ENCODE results near the gene GALR3. TPM values are rescaled to one million over a fixed set of nuclear protein-coding genes. Genes with fewer than 3 reads are reported as not detected.

GALR3 gene
- polyA plus RNA-seq, 1 experiment = not detected

DNA sequence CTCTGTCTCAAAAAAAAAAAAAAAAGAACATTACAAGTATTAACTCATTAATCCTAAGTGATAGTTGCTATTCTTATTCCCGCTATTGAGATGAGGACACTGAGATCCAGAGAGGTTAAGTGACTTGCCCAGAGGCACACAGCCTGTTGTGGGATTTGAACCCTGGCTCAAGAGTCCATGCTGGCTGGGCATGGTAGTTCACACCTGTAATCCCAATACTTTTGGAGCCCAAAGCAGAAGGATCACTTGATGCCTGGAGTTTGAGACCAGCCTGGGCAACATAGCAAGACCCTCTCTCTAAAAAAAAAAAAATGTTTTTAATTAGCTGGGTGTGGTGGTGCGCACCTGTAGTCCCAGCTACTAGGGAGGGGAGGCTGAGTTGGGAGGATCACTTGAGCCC is 11.3 kb upstream of the GALR3 start:
- H3K4me3 ChIP-seq (ENCODE audit: low read depth, low read length) = no peak overlapping the region
- DNase-seq (ENCODE audit: low read depth, low spot score) = no peak
- no peaks in the 10 kb centered on the region for H3K27me3 ChIP-seq (ENCODE audit: control insufficient read depth, insufficient read depth, low read length)
- no peak overlapping the region for H3K27ac ChIP-seq (ENCODE audit: low read depth, low read length)
- no peaks in the 10 kb centered on the region; the same call in 1 of the 2 replicates for H3K9me3 ChIP-seq (ENCODE audit: control insufficient read depth, insufficient read depth, low read length)
- TF ChIP-seq, protein P1, sequence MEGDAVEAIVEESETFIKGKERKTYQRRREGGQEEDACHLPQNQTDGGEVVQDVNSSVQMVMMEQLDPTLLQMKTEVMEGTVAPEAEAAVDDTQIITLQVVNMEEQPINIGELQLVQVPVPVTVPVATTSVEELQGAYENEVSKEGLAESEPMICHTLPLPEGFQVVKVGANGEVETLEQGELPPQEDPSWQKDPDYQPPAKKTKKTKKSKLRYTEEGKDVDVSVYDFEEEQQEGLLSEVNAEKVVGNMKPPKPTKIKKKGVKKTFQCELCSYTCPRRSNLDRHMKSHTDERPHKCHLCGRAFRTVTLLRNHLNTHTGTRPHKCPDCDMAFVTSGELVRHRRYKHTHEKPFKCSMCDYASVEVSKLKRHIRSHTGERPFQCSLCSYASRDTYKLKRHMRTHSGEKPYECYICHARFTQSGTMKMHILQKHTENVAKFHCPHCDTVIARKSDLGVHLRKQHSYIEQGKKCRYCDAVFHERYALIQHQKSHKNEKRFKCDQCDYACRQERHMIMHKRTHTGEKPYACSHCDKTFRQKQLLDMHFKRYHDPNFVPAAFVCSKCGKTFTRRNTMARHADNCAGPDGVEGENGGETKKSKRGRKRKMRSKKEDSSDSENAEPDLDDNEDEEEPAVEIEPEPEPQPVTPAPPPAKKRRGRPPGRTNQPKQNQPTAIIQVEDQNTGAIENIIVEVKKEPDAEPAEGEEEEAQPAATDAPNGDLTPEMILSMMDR (IDR thresholded peaks at IDR 0.05; ENCODE audit: low read depth, low read length) = no peak
- ChIA-PET CTCF (no interaction called here), POLR2A (no interaction called here)

DNA sequence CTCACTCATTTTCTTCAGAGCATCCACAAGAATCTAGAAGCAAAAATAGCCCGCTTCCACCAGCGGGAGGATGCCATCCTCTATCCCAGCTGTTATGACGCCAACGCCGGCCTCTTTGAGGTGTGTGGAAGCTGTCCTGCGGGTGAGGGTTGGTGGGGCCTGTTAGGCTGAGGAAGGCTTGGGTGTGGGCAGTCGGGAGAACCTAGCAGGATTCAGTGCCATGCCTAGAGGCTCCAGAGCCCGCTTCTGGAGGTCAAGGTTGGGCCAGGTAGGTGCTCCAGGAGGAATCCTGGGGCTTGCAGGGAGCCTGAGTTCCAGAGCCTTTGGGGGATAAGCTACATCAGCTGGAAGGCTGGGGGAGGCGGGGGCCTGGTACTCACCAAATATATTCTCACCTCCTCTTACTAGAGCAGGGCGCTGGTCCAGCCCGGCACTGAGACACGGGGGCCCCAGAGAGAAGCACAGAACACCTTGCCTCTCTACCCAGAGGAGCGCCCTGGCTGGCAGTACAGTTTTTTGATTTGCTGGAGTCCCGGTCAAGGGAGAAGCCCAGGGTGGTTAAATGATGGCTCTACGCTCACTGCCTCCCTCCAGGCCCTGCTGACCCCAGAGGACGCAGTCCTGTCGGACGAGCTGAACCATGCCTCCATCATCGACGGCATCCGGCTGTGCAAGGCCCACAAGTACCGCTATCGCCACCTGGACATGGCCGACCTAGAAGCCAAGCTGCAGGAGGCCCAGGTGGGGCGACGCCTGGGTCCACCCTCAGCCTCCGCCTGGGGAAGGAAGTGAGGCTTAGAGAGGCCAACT is 10.1 kb upstream of the GALR3 start:
- ChIA-PET POLR2A (no interaction called here), CTCF (interaction anchor here (0.5 kb wide), 1 partner anchor 205 kb away, joined by 4 read pairs; no protein-coding TSS in a partner anchor)
- no peak overlapping the region for H3K27ac ChIP-seq (ENCODE audit: low read depth, low read length)
- H3K9me3 ChIP-seq (ENCODE audit: control insufficient read depth, insufficient read depth, low read length) = no peaks in the 10 kb centered on the region; the same call in 1 of the 2 replicates
- no peaks in the 10 kb centered on the region for H3K27me3 ChIP-seq (ENCODE audit: control insufficient read depth, insufficient read depth, low read length)
- TF ChIP-seq, protein P1 (IDR thresholded peaks at IDR 0.05; ENCODE audit: low read depth, low read length) = no peak
- no peak for DNase-seq (ENCODE audit: low read depth, low spot score)
- H3K4me3 ChIP-seq (ENCODE audit: low read depth, low read length) = no peak overlapping the region

DNA sequence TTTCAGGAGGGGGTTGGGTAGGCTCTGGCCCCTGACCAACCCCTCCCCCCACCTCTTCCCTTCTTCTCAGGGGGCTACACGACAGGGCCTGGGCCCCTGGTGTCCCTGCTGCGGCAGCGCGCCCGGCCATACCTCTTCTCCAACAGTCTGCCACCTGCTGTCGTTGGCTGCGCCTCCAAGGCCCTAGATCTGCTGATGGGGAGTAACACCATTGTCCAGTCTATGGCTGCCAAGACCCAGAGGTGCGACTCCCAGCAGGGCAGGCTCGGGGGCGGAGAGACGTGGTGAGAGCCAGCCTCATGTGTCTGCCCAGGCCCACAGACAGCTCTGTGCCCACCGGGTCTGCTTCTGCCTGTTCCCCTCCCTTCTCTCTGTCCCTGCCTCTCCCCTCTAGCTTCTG is 7.6 kb upstream of the GALR3 start:
- Histone ChIP-seq H3K4me3 (ENCODE audit: low read depth, low read length) (no peak overlapping the region), H3K27ac (ENCODE audit: low read depth, low read length) (no peak overlapping the region), H3K9me3 (ENCODE audit: control insufficient read depth, insufficient read depth, low read length) (no peaks in the 10 kb centered on the region; the same call in 1 of the 2 replicates), H3K27me3 (ENCODE audit: control insufficient read depth, insufficient read depth, low read length) (peaks cover 2% of the 10 kb centered on the region)
- TF ChIP-seq, protein P1 (IDR thresholded peaks at IDR 0.05; ENCODE audit: low read depth, low read length) = no peak
- ChIA-PET CTCF (interaction anchor here (0.7 to 7.0 kb wide), 4 partner anchors 40 to 223 kb away, joined by 3 to 133 read pairs (median 6); no protein-coding TSS in a partner anchor), POLR2A (no interaction called here)
- no peak for DNase-seq (ENCODE audit: low read depth, low spot score)

DNA sequence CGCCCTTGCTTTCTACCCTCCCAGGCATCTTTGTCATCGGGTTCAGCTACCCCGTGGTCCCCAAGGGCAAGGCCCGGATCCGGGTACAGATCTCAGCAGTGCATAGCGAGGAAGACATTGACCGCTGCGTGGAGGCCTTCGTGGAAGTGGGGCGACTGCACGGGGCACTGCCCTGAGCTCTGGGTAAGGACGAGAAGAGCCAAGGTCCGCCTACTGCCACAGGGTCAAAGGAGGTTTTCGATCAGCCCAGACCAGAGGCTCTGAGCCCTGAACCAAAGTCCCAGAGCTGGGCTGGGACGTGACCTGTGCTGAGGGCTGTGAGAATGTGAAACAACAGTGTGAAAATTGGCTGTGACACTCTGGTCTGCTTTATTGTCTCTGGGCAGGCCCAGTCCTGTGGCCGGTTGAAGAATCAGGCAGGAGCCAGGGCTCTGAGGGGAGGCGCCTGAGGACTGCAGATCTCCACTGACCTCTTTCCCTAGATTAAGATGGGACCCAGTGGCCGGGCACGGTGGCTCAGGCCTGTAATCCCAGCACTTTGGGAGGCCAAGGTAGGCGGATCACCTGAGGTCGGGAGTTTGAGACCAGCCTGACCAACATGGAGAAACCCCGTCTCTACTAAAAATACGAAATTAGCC is 6.5 kb upstream of the GALR3 start:
- Histone ChIP-seq H3K4me3 (ENCODE audit: low read depth, low read length) (no peak overlapping the region), H3K27me3 (ENCODE audit: control insufficient read depth, insufficient read depth, low read length) (peaks cover 2% of the 10 kb centered on the region), H3K9me3 (ENCODE audit: control insufficient read depth, insufficient read depth, low read length) (no peaks in the 10 kb centered on the region; the same call in 1 of the 2 replicates), H3K27ac (ENCODE audit: low read depth, low read length) (no peak overlapping the region)
- ChIA-PET CTCF (interaction anchor here (0.7 to 7.0 kb wide), 19 partner anchors 8 to 204 kb away, joined by 3 to 133 read pairs (median 5); partner anchors contain the start of genes ANKRD54 and GCAT), POLR2A (no interaction called here)
- DNase-seq (ENCODE audit: low read depth, low spot score) = no peak
- TF ChIP-seq, protein P1 (IDR thresholded peaks at IDR 0.05; ENCODE audit: low read depth, low read length) = no peak

Measured in AG04450 (cell line).